GM10248 (cell line): Measurements from ENCODE around the gene EHD2.

Source experiments
- CTCF ChIA-PET: fragments of 300-600 bp; sonication (Branson Sonifier 250); formaldehyde crosslinking; extraction: SDS; loops from one replicate; lab custom pipeline; 2021; ENCODE audit warnings: antibody characterized with exemption; lab: Yijun Ruan, JAX
- POLR2A ChIA-PET: fragments of 350-650 bp; sonication (Branson Sonifier 250); formaldehyde crosslinking; extraction: SDS; loops from one replicate; lab custom pipeline; 2020; ENCODE audit warnings: antibody characterized with exemption; lab: Yijun Ruan, JAX
- DNase-seq: peaks from one replicate; pipeline ENCODE4 v3.0.0; 2012; ENCODE audit errors: extremely low spot score
- CTCF ChIP-seq: IDR thresholded peaks from 2 replicates; pipeline ENCODE4 v1.5.1; 2012; ENCODE audit warnings: mild to moderate bottlenecking, low read depth; ENCODE audit errors: extremely low read depth, missing control alignments, control extremely low read depth

Gene EHD2

GRCh38 chr19:47674548-47674947, 38.7 kb upstream of the EHD2 start:
- ChIA-PET CTCF (interaction anchor here (0.8 to 0.9 kb wide), 2 partner anchors 25 to 33 kb away, joined by 3 to 4 read pairs; no protein-coding TSS in a partner anchor), POLR2A (no interaction called here)
- no peak for TF ChIP-seq CTCF
- DNase-seq, result no peak

GRCh38 chr19:47675271-47675670, 38.0 kb upstream of the EHD2 start:
- ChIA-PET CTCF (interaction anchor here (0.7 kb wide), 1 partner anchor 189 kb away, joined by 4 read pairs; no protein-coding TSS in a partner anchor), POLR2A (no interaction called here)
- TF ChIP-seq CTCF, result no peak
- no peak for DNase-seq

- no peak for DNase-seq
- ChIA-PET POLR2A (no interaction called here), CTCF (interaction anchor here (0.7 kb wide), 1 partner anchor 188 kb away, joined by 4 read pairs; no protein-coding TSS in a partner anchor)
- no peak for TF ChIP-seq CTCF
These were observed 37.4 kb upstream of the EHD2 start for GRCh38 chr19:47675859-47676258.

- ChIA-PET POLR2A (interaction anchor here (0.5 kb wide), 1 partner anchor 175 kb away, joined by 10 read pairs; no protein-coding TSS in a partner anchor), CTCF (no interaction called here)
- TF ChIP-seq CTCF, result no peak
- no peak for DNase-seq
These were observed 36.4 kb upstream of the EHD2 start for GRCh38 chr19:47676811-47677210.

- no peak for DNase-seq
- no peak for TF ChIP-seq CTCF
- ChIA-PET CTCF (interaction anchor here (1.0 to 1.5 kb wide), 2 partner anchors 18 to 20 kb away, joined by 3 read pairs; no protein-coding TSS in a partner anchor), POLR2A (no interaction called here)
These were observed 33.8 kb upstream of the EHD2 start for GRCh38 chr19:47679251-47679900.

GRCh38 chr19:47679922-47680857, 33.0 kb upstream of the EHD2 start:
- DNase-seq, result no peak
- TF ChIP-seq CTCF, result no peak
- POLR2A ChIA-PET, result no interaction called here
- CTCF ChIA-PET, result interaction anchor here (1.0 kb wide), 1 partner anchor 17 kb away, joined by 3 read pairs; no protein-coding TSS in a partner anchor
